Suppressor macrophage treated with lipopolysaccharide for 4 hours (primary cell): Measurements from ENCODE around the gene SPNS3.

Source experiments
- DNase-seq: peaks from one replicate; pipeline ENCODE4 v3.0.0-alpha.2; 2020

Gene SPNS3

DNA sequence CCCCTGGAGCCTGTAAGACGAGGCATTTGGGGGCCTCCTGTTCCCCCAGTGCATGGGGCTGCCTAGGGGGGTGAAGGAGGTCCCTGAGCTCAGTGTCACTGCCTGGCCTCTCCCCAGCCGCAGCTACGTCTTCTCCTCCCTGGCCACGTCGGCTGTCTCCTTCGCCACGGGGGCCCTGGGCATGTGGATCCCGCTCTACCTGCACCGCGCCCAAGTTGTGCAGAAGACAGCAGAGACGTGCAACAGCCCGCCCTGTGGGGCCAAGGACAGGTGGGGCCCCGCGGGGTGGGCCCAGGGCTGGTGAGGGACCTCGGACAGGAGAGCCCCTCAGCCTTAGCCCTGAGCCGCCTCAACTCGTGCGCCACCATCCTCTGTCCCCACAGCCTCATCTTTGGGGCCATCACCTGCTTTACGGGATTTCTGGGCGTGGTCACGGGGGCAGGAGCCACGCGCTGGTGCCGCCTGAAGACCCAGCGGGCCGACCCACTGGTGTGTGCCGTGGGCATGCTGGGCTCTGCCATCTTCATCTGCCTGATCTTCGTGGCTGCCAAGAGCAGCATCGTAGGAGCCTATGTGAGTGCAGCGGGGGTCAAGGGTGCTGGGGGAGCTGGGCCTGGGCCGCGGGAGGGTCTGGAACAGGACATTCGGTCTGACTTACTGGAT is 99.3 kb downstream of the SPNS3 start:
- no peak for DNase-seq

DNA sequence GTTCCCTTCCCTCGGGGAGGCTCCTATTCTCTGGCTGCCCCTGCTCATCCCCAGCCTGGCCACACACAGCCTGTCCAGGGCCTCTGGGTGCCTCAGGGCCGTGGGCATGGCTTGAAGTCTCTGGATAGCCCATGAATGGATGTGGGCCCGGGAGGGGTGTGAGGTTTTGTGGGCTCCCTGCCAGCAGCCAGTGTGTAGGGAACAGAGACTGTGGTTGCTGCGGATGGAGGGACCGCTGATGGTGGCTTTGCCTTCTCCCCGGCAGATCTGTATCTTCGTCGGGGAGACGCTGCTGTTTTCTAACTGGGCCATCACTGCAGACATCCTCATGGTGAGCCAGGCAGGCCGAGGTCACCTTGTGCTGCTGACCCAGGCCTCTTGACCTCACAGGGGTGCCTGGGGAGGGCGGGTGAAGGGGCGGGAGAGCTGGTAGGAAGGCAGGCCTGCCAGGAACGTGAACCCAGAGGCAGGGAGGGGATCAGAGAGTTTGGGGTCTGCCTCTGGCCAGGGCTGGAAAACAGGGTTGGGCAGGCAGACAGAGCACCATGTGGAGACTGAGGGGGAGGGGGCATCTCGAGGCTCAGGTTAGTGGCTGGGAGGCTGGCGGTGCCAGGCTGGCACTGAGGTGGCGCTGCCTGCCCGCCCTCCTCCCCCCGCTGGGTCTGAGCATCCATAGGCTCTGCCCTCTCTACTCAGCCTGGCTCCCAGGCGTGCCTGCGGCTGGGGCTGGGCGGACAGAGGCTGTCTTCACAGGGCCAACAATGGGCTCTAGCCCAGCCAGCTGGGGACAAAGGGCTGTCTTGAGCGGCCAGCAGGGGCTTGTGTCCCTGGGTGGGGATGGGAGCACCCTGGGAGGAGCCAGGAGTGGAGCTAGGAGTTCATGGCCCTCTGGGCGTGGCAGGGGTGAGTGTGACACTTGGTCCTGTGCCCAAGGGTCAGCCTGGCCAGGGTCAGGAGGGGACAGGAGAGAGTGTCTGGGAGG is 100.1 kb downstream of the SPNS3 start:
- DNase-seq: no peak

- no peak for DNase-seq
These were observed 100.8 kb downstream of the SPNS3 start for GRCh38 chr17:4534515-4534914.

DNA sequence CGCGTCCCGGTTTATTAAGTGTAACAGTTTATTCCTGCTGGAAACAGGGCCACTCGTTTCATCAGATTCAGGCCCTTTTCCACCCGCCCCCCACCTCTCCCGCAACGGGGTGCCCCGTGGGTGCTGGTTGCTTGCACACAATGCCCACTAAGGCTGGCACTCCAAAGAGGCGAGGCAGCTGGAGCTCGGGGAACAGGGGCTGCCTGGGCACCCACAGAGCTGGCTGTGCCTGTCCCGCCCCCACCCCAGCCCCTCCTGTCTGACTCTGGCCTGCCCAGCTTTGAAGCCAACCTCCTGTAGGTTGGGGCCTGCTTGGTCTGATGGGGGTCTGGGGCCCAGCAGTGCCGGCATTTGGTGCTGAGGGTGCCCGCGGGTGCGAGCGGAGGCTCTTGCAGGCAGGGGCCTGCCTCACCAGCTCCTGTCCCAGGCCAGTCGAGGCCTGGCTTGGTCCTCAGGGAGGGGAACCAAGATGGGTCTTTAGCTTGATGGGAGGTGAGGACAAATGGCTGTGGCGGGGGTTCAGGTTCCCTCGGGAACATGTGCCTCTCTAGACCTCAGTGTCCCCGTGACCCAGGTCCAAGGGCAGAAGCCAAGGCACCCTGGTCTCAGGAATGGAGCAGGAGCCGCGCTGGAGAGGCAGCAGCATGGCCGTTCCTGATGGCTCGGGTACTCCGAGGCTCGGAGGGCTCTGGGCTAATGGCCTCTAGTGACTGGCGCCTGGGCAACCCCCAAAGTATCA is 101.4 kb downstream of the SPNS3 start:
- DNase-seq: no peak

DNA sequence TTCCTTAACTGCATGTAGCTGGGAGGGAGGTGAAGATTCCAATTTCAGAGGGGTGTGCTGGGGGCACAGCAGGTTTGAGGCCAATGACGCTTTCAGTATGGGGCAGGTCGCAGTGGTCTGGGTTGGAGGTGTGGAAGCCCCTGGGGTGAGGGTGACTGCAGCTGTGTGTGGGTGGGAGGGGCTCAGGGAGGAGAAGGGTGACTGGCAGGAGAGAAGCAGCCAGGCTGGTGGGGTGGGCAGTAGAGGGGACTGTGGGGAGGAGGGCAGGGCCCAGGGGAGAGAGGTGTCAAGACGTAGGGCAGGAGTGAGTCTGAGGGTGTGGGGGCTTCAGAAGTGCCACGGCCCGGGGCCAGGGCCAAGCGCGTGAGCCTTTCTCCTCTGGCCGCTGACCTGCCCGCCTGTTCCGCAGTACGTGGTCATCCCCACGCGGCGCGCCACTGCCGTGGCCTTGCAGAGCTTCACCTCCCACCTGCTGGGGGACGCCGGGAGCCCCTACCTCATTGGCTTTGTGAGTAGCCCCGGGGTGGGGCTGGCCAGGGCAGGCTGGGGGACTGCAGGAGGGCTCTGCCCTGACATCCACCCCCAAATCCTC is 102.0 kb downstream of the SPNS3 start:
- DNase-seq: no peak

- DNase-seq: no peak
These were observed 102.6 kb downstream of the SPNS3 start for GRCh38 chr17:4536259-4536741.

GRCh38 chr17:4536742-4537411 is 103.1 kb downstream of the SPNS3 start:
- peak; percentile 55 for DNase-seq
